GM21737 (cell line): ENCODE measurements around the gene PDIK1L.

Experiments
- ATAC-seq: cut with Tn5 transposase; IDR thresholded peaks from one replicate; pipeline ENCODE4 v1.9.1; 2021; ENCODE audit warnings: mild to moderate bottlenecking, moderate library complexity; ENCODE audit not compliant: unreplicated experiment

The PDIK1L gene

DNA sequence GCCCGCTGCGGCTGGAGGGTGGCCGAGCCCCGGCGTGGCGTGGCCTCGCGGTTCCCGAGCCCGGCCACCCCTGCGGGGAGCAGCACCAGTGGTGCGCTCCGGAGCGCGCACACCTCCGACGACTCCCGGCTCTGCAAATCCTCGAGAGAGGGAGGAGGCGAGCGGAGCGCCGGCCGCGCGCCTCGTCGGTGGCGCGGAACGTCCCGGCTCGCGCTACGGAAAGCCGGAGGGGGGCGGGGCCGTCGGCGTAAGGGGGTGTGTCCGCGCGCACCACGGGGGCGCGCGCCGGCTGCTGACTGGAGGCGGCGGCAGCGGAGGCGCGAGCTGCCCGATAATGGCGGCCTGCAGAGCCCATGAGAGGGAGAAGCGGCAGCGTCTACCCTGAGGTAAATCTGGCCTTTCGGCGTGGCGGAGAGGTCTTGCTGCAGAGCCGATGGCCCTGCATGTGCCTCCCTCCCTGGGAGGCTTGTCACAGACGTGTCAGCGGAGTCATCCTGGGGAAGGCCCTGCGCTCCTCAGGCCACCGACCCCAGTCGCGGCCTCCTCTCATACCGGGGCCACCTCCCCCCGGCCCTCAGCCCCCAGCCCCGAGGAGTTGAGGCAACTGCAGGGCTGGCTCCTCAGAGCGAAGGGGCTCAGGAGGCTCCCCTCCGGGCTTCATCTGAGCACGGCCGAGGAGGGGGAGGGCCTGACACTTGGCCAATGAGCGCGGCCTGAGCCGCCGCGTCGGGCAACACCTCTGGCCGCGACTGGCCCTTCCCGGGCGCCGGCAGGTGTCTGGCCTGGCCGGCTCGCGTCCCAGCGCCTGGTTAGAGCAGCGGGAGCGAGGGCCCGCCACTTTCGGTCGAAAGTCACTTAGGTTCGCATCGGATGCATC, at the start of gene PDIK1L:
Gene PDIK1L, plus strand, starts transcription at position 295 of the 877 bp plus-strand sequence. CDS start 2,485 bp downstream, outside the sequence.
- peak; percentile 69 for ATAC-seq

DNA sequence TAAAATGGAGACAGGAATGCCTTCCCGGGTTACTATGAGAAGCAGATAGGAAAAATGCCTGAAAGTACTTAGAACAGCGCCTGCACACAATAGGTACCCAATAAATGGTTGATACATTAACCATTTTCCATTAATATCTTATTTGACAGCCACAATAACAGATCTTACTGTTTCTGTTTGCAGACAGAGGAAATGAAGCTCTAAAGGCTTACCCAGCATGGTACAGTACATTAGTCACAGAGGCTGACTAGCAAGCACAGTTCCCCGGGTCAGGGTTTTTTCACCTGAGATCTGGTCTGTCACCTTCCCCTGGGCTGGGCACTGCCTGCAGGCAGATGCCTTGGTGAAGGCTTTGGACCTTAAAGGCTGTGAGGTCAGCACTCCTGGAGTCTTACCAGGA, 47.1 kb upstream of the PDIK1L start:
- no peak for ATAC-seq

DNA sequence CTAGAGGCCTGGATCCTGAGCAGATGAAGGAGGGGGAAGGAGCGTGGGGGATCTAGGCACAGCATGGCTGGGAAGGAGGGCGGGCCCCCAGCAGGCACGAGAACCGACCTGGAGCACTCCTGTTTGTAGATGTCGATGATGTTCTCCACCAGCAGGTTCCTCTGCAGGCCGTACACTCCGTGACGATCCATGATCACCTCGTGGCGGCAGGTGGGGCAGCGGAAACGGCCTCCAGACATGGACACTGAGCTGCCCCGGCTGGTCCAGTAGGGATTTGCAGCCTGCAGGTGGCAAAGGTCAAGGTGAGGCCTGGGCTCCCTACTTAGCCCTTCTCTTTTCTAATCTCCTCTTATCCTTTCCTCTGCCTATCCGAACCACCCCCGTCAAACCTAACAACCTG, 45.5 kb upstream of the PDIK1L start:
- no peak for ATAC-seq

DNA sequence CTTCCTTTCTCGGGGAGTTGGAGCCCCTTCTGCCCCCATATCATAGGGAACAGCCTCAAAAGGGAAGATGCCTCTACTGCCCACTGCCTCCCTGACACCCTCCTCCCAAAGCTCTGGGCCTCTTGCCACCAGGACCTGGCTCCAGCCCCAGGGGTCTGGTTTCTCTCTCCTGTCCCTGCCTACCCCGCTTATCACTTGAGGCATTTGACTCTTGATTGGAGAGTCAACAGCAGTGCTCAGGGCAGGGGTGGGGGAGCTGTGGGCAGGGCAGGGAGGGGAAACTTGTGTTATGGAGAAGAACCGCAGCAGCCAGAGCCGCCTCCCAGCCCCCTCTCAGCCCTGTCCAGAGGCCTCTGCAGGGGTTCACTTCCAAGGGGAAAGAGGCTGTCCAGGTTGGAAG, 44.8 kb upstream of the PDIK1L start:
- no peak for ATAC-seq

DNA sequence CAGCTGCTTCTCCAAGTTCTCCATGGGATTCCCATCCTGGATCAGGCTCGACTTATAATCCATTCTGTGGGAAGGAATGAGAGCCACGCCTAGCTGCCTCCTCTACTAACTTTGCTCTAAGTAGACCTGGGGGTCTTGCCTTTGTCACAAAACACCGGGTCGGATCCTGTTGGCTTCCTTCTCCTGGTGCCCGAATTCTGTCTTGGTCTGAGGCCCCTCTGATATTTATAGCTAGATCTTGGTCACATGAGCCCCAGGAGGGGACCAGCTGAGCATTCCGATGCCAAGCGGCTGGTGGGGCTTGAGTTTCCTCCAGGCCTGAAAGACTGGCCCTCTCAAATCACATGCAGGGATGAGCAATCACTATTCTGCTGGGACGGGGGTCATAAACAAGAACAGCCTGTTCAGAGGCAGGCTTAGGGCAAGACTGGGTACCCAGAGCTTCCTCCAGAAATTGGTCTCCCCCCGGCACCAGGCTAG, 44.2 kb upstream of the PDIK1L start, which contains the start of gene TRIM63:
Gene TRIM63, minus strand, starts transcription at position 199 of the 480 bp plus-strand sequence. Its CDS starts 136 bp downstream, at position 63.
- no peak for ATAC-seq

DNA sequence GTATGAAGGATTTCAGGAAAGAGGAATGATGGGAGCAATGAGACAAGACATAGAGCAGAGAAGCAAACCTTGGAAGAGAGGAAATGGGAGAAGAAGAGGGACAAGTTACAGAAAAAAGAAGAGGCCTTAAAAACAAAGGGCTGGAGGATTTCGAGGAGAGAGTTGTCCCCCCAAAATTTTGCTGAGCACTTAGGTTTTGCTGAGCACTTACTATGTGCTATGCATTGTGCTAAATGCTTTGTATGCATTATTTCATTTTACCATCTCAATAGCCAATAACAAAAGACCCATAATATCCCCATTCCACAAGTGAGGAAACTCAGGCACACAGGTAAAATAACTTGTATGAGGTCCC, 41.7 kb upstream of the PDIK1L start:
- ATAC-seq, result no peak

DNA sequence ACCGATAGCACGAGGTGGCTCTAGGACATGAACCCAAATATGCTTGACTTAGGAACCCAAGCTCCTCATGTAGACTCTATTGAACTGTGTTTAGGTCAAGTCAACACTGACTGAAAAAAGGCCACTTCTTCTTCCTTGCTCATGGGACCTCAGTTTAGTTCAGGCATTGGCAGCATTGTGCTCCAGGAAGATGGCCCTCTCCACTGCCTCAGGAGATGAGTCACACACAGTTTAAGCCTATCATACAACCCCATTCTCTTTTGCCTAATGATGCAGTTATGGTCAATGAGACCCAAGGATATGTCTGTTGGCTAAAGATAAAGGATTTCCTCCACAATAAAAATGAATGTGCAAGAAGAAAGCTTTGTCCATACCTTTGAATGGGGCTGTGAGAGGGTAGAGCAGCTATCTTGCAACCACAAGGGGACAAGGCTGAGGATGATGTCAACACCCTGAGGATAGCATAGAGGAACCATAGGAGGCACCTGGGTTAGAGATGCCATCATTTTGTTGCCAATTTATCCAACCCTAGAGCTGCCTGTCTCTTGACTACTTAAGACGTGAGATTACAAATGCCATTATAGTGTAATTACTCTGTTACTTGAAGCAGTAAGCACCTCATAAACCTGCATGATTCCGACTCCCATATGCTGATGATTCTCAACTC, 41.2 kb upstream of the PDIK1L start:
- no peak for ATAC-seq

DNA sequence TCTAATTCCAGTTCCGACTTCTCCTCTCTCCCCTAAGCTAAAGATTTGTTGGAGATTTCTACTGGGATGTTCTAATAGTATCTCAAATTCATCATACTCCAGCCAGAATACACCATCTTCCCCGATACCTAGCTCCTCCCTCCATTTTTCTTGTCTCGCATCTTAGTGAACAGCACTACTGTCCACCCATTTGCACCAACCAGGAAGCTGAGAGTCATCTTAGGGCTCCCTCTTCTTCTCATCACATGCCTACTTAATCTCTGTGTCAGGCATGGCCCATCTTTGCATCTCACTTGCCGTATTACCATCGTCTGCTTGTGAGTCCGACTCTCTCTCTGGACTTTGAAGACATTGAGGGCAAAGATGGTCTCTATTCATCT, 40.7 kb upstream of the PDIK1L start:
- ATAC-seq, result no peak

DNA sequence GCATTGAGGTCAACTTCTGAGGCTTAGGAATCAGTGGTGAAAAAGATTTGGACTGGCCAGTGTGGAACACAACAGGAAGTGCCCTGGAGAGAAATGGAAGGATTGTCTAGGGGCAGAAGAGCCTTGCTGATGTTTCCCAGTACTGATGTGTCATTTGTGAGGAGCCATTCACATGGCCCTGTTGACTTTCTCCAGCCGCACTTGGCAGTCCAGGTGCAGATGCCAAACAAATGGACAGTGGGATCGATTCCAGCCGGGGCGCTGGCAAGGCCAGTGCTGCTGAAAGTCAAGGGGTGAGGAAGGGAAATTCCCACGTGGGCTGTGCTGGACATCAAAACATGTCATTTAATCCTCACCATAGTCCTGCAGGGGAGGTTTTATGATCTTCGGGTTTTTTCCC, 39.3 kb upstream of the PDIK1L start:
- no peak for ATAC-seq

DNA sequence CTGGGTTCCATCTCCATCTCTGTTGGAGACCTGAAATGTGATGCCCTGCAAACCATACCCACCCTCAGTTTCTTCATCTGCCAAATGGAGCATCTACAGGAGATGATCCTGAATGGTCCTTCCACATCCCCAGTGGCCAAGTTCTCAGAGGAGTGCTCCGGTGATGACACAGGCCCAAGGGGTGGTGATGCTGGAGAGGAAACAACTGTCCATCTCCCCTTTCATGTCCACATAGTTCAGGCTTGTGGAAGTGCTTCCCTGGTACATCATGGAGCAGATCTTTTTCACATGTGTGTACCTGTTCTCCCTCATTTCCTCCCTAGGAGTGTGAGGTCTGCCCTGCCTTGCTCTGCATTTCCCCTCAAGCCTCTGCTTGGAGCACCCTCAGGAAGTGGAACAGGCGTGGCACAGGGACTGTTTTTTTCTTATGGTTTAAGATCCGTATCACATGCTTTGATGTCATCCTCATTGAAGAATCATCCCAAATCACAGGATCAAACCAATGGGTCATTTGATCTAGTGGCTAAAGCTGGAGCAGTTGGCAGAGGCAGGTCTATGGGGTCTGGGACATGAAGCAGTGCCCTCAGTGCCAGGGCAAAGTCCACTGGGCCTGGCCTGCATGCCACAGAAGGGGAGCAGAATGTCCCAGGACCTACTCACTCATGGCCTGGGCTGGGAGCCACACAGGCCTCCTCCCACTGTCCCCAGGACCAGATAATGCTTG, 36.0 kb upstream of the PDIK1L start:
- no peak for ATAC-seq

DNA sequence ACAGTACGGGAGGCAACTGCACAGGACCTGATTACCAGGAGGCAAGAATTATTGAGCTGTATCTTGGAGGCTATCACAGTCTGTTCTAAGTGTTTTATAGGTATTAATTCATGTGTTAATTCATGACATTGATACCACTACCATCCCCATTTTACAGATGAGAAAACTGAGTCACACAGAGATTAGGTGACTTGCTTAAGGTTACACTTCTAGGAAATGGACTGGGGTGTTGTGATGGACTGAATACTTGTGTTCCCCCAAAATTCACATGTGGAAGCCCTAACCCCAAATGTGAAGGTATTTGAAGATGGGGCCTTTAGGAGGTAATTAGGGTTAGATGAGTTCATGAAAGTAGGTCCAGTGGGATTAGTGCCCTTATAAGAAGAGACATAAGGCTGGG, 34.1 kb upstream of the PDIK1L start:
- no peak for ATAC-seq

DNA sequence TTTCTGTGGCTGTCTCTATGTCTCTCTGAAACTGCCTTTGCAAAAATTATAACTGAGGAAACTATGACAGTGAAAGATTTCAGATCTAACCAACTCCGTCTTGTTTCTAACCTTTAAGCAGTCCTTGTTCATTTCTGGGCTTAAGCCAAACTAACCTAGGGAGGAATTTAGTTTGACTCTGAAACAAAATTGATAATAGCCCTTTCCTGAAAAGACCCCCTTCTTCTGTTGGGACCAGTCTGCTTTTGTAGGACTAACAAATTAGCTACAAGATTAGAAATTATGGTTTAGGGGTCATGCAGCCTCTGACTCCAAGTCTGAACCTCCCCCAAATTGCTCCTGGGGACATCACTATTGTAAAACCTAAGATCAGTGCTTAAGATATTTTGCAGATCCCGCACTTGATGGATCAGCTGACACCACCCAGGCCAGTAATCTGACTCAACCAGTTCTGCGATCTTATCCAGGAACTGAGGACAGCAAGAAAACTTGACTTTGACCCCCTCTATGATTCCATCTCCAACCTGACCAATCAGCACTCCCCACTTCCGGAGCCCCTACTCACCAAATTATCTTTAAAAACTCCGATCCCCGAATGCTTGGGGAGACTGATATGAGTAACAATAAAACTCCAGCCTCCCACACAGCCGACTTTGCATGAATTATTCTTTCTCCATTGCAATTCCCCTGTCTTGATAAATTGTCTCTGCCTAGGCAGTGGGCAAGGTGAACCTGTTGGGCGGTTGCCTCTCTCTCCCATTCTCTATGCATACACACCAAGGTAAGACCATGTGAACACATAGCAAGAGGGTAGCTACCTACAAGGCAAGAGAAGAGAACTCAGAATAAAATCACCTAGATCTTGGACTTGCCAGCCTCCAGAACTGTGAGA, 33.1 kb upstream of the PDIK1L start:
- ATAC-seq, result no peak

DNA sequence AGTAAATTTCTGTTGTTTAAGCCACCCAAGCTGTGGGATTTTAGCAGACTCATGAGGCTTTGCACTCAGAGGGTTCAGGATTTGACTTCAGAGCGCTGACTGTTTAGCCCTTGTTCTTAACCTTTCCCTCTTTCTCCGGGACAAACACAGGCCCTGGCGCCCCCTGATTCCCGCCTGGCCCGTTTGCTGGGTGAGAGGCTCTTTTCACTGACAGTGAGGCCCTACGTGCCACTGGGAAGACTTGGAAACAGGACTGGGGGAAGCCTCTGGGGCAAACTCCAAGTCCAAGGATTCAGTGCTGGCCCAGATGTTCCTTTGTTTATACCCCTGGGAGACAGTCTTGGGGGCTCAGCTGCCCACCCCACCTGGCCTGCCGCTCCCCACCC, 32.5 kb upstream of the PDIK1L start:
- ATAC-seq, result no peak

DNA sequence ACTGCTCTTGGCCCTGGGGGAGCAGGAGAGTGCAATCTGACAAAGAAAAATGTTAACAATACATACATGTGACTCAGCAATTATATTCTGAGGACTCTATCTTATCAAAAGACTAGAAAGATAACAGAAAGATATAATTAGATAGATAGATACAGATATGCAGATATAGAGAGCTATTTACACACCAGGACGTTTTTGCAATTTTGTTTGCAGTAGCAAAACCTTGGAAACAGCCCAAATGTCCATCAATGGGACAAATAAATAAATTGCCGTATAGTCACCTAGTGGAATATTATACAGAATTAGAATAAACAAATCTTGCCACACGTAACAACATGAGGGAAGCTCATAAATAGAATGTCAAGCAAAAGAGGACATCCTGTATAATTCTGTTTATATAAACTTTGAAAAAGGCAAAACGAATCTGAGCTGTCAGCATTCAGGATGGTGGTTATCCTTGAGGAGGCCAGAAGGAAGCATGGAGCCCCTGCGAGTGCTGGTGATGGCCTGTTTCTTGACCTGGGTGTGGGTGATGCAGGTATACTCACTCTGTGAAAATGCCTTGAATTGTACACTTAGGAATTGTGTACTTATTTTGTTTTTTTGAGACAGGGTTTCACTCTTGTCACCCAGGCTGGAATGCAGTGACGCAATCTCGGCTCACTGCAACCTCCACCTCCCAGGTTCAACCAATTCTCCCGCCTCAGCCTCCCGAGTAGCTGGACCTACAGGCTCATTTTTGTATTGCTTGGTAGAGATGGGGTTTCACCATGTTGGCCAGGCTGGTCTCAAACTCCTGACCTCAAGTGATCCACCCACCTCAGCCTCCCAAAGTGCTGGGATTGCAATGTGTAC, 31.4 kb upstream of the PDIK1L start:
- no peak for ATAC-seq

DNA sequence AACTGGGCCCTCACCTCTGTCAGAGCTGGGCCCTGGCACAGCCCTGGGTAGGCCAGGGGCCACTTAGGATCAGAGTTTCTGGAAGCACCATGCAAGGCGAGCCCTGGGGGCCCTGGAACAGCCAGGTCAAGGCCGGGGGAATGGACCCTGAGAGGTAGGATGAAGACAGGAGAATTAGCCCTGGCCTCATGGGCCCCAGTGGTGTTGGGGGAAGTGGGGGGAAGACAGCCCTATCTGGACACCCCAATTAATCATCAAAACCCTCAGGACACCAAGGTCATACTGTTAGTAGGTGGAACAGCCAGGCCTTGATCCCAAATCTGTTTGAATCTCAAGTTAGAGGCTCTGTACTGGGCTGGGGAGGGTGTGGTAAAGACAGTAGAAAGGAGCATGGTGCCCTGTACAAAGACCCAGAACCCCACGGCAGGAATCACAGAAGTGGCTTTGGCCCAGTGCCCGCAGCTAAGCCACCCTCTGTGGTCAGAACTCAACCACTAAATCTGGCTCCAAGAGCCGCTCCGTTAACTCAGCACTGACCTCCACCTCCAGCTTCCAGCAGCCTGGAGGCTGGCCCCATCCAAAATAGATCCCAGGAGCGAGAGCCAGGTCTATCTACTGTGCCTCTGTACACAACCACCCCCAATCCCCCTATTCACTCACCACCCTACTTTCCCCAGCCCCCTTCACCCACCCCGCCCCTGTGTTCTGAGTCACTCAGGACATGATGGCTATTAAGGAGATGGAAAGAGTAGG, 30.2 kb upstream of the PDIK1L start:
- ATAC-seq, result no peak

DNA sequence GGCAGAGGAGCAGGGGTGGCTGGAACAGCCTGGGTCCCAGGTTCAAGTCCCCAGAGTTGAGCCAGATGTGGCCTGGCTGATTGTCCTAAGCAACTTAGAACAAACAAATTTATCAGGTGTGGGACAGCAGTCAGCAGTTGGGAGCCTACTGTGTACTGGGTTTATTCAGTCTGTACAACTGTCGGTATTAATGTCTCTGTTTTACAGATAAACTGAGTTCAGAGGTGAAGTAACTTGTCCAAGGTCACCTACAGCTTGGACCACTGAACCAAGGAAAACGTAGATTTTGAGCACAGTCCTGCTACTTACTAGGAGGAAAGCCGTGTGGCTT, 29.6 kb upstream of the PDIK1L start:
- ATAC-seq, result no peak

DNA sequence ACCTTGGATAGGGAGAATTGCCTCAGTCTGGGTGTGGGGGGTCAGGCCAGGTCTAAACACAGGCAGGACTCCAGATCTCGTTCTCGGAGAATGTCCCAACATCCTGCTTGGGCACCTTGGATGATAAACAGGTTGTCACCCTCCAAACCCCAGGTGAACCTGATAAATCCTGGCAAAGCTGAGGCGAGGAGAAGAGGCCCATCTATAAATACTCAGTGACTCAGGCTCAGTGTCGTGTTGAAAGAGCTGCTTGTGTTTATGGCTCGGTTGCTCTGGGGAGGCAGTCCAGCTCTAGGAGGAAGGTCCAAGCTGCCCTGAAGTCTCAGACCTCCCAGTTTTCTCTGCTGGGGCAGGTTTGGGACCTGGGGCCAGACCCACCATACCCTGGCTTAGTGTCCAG, 28.4 kb upstream of the PDIK1L start:
- ATAC-seq, result no peak

DNA sequence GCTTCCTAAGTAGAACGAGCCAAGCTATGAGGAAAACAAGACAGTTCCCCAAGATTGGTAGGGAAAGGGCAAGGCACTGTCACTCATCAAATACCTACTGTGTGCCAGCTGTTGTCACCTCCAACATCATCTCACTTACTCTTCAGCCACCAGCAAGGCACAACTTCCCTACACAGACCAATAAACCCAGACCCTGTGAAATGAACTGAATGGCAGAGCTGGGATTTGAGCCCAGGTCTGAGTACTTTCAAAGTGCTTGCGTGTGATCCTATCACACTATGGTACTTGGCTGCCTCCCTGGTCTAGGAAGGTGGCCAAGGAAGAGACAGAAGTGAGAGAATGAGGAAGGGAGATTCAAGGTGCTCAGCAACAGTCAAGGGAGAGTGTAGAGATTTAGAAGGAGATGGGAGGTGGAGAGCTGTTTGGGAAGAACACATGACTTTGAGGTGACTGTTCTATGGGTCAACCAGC, 27.5 kb upstream of the PDIK1L start:
- ATAC-seq, result no peak

DNA sequence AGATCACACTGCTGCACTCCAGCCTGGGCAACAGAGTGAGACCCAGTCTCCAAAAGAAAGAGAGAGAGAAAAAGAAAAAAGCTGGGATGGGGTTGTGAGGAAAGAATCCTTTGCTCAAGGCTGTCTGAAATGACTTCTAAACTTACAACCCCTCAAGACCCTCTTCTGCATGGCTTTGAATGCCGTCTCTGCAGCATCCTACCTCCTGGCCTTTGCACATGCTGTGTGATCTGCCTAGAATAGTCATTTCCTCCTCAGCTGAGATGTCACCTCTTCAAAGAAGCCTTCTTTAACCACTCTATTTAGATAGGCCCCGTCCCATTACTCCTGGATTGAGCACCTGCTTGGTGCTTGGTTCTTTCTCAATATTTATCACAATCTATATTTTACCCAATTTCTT, 26.8 kb upstream of the PDIK1L start:
- ATAC-seq, result no peak
